Panc1 (cell line): ENCODE results near the gene OXCT1.

ENCODE experiments used
- REST ChIP-seq, 2 experiments: IDR thresholded peaks; 2 replicates each; pipeline ENCODE4 v1.6.1; 2011 to 2012; ENCODE audit warnings: low read depth in 2 of 2, control low read depth in 1 of 2, low read length in 1 of 2, mild to moderate bottlenecking in 1 of 2, moderate library complexity in 1 of 2; ENCODE audit not compliant: insufficient read depth in 1 of 2
- SIN3A ChIP-seq: IDR thresholded peaks from 2 replicates; pipeline ENCODE4 v1.6.1; 2012; ENCODE audit warnings: low read depth, mild to moderate bottlenecking, low read length, moderate library complexity, borderline replicate concordance; ENCODE audit not compliant: insufficient read depth
- TF ChIP-seq, protein P1 (sequence below): fragments of 450-650 bp; IDR thresholded peaks from 2 replicates; pipeline ENCODE4 v1.5.1; 2017; ENCODE audit warnings: mild to moderate bottlenecking

DNA sequence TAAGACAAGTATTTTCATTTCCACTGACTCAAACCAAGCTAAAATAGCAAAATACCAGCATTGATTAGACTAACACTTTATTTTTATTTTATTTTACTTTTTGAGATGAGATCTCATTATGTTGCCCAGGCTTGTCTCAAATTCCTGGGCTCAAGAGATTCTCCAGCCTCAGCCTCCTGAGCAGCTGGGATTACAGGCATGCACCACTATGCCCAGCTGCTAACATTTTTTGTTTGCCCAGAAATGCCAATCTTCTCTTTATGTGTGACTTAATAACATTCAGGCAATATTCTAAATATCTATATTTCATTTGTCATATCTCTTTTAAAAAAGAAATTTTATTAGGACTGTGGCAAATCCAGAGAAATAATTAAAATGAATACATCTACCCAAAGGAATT lies 55.0 kb downstream of the OXCT1 start:
- TF ChIP-seq, protein P1, sequence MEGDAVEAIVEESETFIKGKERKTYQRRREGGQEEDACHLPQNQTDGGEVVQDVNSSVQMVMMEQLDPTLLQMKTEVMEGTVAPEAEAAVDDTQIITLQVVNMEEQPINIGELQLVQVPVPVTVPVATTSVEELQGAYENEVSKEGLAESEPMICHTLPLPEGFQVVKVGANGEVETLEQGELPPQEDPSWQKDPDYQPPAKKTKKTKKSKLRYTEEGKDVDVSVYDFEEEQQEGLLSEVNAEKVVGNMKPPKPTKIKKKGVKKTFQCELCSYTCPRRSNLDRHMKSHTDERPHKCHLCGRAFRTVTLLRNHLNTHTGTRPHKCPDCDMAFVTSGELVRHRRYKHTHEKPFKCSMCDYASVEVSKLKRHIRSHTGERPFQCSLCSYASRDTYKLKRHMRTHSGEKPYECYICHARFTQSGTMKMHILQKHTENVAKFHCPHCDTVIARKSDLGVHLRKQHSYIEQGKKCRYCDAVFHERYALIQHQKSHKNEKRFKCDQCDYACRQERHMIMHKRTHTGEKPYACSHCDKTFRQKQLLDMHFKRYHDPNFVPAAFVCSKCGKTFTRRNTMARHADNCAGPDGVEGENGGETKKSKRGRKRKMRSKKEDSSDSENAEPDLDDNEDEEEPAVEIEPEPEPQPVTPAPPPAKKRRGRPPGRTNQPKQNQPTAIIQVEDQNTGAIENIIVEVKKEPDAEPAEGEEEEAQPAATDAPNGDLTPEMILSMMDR: no peak
- TF ChIP-seq SIN3A (no peak), REST (IDR thresholded peaks at IDR 0.05; ENCODE audit: insufficient read depth in 1 of 2, low read depth in 2 of 2, low read length in 1 of 2) (no peak)
